GM18868 (cell line): Measurements from ENCODE around the gene ARHGEF4.

ENCODE experiments used
- ATAC-seq: cut with Tn5 transposase; IDR thresholded peaks from one replicate; pipeline ENCODE4 v1.9.1; 2021; ENCODE audit warnings: mild to moderate bottlenecking, moderate library complexity; ENCODE audit not compliant: unreplicated experiment

ARHGEF4 gene

DNA sequence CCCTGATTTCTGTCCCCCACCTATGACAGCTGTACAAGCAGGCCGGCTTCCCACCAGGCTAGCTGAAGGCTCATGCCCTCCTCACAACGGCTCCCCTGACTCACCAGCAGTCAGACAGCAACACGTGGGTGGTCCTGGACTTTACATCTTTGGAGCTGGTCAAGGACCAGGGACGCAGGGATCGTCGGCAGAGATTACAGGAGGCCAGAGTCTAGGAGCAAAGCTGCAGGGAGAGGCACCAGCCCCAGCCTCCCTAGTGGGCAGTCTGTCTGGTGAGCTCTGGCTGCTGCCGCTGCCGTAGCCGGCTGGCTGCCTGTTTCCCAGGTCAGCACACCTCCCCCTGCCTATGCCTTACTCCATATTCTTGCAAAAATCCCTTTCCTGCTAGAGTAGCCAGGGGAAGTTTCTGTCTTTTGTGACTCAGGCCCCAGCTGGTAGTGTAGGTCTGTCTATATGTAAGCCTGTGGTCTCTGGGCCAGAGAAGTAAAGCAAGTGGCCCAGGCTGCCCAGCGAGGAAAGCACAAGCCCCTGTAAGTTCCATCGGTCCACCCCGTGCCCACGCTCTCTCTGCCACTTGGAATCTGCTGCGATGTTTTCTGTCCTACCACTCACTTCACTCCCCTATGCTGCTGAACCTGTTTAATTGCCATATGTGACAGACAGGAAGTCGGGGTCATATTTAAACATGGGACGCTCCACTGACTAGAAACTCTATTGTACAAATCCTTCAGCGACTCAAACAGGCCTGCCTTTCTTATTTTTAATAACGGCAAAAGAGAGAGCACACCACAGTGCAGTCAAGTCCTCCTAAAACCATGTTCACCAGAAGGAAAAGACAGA lies 2.4 kb upstream of the ARHGEF4 start:
- no peak for ATAC-seq

DNA sequence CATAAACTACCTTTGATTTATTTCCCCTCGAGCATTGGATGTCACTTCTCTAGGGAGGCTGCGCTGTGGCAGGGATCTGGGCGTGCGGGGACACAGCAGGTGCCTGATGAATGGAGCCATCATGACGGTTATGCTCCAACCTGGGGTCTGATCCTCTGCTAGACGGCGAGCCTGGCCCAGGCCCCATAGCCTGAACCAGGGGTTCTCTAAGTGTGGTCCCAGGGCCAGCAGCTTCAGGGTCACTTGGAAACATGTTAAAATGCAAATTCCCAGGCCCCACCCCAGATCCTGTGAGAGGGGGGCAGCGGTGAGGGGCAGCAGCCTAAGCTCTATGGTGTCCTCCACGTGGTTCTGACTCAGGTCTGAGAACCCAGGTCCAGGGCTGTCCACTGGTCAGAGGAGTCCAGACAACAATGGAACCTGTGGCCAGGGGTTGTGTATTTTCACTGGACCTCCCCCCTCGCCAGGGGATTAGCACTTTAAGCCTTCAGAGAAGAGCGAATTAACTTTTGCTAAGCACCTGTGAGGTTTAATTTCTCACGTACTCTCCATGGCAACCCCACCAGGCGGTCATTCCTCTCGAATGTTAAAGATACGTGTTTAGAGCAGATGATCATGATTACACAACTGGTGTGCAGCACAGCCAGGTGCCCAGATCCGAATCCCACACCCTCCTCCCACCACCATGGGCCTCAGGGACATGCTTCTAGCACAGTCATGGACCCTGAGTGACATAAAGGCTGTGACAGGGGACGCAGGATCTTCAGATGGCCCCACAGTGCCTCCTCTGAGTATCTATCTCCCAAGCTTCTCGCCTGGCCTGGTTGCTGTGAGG lies 1.6 kb upstream of the ARHGEF4 start:
- ATAC-seq, result no peak

DNA sequence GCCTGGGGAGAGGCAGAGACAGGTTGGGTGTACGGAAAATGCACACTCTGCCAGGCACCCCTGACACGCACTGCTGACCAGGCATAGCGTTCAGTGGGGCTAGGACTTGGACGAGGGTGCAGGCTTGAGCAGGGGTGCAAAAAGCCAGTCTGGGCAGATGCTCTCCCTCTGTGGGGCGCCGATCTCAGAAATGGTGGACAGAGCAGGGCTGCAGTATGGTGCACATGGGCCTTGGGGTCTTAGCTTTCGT lies 1.0 kb upstream of the ARHGEF4 start:
- no peak for ATAC-seq

DNA sequence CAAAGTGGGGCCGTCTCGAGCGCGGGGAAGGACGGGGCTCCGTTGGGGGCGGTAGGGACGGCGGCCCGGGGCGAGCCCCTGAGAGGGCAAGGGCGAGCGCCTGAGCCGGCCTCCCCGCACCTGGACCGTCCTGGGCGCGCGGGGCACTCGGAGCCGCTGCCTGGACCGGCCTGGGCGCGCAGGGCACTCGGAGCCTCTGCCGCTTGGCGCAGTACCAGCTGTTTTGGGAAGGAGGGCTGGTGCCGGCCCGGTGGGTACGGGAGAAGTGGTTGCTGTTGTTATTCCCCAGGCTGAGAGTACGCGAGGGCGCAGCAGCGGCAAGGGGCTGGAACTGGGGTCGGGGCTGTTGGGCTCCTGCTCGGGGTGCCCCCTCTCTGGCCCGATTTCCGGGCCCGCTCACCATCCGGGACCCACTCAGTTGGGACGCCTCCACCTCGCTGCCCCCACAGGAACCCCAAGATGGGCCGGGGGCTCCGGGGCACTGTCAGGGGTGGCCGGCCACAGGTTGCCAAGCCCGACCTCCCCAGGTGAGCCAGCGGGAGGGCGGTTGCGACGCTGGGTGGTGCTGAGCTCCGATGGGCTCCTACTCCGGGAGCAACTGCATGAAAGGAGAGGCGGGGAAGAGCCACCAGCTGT lies 579 bp downstream of the ARHGEF4 start:
- no peak for ATAC-seq

DNA sequence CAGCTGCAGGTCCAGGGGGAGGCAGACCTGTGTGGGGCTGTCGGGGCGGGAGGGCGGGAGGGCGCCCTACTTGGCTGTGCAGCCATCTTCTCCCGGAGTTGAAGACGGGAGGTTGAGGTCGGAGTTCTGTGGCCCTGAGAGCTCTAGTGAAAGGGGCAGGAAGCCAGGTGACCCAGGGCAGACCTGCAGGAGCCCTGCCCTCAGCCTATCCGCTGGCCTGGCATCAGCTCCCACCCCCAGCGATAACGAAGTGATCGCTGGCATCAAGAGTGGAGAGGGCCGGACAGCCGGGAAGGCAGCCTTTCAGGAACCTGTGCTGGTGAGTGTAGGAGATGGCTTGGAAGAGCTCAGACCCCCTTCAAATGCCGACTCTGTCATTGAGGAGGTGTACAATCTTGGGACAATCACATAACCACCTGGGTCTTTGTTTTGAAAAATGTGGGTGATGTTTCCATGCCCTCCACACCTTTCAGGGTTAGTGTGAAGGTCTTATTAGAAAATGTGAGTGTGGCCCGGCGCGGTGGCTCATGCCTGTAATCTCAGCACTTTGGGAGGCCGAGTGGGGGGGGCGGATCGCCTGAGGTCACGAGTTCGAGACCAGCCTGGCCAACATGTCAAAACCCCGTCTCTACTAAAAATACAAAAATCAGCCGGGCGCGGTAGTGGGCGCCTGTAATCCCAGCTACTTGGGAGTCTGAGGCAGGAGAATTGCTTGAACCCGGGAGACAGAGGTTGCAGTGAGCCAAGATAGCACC lies 1.3 kb downstream of the ARHGEF4 start:
- no peak for ATAC-seq

DNA sequence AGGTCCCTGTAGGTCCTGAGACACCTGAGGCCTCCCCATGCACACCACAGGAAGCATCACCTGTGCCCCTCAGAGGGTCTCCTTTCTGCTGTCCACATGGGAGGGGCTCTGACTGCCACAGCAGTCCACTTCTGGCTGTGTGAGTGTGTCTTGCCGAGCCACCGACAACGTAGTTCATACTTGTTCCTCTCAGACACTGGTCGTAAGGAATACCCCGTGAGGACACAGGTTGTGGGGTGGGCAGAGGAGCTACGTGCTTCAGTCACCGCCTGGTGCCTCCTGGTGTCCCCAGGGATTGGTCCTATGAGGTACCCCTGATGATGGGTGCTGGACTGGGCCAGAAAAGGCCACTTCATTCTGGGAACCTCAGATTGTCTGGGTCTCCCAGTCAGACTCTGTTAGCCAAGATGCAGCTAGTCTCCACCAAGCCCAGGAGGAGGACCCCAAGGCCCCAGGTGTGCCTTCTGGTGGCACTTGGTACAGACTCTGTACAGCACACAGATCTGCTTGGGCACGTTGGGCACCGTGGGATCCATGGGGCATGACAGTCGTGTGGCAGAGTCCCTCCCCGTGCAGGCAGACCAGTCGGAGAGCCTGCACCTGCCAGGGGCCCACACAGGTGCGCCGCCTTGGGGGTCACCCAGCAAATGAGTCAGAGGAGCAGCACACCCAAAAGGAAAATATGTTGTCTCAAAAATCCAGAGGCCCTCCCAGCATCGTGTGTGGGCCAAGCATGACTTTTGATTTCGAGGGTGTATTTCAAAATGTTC lies 2.5 kb downstream of the ARHGEF4 start:
- ATAC-seq, result no peak

DNA sequence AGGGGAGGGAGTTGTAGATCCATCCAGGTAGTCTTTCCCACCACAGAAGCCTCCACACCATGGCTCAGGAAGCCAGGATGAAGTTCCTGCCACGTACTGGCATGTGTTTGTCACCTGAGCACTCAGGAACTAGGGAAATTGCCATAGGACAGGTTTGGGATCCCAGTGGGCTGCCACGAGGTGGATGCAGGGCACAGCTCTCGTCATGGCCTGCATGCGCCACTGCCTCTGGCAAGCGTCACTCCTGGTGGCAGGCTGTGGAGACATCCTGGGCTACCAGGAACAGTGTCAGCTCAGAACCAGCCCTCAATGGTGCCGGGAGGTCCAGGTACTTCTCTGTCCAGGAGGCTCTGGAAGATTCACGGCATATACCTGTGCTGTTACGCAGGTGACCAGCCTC lies 3.8 kb downstream of the ARHGEF4 start:
- no peak for ATAC-seq

DNA sequence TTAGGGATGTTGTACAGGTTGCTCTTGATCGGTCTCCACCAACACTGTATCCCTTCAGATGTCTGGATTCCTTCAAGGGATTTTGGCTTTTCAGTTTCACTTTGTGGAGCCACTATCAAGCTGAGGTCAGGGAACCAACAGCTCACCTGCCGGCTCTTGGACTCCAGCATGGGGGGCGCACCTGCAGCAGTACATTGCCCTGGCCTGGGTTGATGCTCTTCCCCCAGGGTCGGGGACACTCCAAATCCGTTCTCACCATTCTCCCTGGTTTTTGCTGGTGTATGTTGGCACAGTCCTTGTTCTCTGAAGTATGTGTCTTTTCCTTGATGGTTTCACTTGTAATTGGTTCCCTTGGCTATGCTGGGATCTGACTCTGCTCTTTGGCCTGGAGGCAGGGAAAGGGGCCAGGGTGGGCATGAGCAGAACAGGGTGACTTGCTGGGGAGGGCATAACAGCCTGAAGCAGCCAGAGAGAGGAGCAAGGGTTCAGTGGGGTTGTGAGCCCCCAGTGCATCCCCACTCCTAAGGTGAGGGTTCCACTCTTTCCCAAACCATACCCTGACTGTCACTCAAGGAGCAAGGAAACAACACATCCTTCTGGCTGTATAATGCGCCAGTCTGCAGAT lies 5.1 kb downstream of the ARHGEF4 start:
- ATAC-seq, result no peak

DNA sequence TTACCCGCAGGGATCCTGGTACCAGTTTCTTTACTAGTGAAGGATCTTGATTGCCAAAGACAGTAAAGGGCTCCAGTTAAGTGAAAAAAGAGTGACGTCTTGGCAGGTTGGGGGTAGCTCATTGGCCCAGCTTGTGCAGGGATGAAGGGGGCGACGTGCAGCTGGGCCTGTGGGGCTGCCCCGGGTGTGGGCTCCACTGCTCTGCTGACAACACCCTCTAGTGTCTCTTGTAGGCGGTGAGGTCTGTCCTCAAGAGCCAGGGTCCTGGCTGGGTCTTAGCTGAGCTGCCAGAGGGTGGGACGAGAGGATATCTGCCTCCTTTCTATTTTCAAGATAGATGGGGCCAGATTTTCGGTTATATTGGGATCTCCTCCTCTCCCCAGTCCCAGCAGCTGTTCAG lies 6.1 kb downstream of the ARHGEF4 start:
- no peak for ATAC-seq

DNA sequence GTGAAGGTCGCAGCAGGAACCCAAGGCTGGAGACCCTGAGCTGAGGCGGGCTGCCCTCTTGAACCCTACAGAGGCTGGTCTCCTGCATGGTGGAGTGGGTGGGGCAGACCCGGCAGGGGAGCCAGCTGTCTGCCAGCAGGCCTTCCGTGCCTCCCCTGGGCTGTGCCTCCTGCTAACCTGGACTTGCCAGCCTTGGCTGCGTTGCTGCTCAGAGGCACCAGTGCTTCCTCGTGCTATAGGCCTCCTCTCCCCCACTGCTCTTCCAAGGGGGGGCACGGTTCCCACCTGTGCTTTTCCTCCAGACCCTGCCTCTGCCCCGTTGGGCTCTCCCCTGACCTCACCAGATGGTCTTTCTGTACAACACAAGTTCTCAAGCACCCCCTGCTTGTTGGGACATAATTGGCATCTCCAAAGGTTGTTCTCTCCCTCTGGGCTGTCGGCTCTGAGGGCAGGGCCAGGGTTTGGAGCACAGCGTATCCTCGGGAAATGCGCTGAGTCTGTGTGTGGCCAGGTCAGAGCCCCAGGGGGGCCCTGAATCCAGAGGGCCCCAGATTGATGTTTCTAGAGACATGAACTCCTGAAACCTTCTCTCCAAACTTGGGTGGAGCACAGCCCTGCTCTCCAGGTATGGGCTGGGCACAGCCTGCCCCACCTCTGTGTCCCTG lies 6.7 kb downstream of the ARHGEF4 start:
- ATAC-seq, result no peak

DNA sequence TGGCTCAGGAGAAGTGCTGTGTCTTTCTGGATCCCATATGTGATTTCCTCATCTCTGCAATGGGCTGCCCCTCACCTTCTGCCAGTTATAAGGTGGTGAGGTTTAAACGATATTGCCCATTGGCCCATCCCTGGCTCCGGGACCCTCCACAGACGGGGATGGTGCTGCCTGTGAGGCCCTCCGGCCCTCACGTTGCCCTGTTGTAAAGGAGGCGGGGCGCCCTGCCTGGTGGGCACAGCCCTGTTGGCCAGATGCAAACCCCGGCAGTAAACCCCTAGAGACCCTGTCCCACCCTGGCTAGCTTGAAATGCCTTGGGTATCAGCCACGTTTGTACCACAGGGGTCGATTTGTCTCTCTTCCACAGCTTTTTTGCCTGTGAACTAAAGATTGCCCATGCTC lies 7.4 kb downstream of the ARHGEF4 start:
- no peak for ATAC-seq

DNA sequence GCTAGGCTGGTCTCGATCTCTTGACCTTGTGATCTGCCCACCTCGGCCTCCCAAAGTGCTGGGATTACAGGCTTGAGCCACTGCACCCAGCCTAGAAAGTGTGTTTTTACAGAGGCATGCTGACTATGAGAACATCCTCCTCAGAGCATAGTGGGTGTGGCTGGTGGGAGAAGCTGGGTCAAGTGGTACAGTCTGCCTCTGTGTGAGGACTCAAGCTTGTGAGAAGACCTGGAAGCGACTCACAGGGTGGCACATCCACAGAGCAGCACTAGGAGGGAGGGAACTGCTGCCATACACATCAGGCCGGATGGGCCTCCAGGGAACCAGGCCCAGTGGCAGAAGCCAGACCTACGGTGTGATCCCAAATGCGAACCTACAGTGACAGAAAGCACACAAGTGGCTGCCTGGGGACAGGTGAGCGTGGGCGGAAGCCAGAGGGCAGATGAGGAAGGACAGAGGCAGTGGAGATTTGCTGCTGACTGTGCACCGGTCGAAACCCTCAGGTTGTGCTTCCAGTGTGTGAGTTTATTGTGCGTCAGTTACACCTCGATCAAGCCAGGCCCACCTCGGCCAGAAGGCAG lies 8.9 kb downstream of the ARHGEF4 start:
- ATAC-seq, result no peak

DNA sequence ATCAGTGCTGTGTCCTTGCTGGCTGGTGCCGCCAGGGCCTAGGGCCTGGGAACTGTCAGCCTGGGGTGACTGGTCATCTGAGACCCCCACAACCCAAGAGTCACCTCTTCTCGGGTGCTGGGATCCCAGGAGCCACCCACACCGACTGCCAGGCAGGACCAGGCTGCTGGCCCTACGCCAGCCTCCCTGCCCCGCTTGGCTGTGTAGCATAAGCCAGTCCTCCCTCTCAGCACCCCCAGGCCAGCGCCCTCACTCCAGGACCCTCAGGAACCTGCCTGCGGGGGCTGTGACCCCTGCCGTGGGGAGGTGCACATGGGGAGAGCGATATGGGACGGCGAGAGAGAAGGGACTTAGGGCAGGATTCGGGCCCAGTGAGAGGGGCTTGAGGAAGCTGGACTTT lies 9.5 kb downstream of the ARHGEF4 start:
- no peak for ATAC-seq

DNA sequence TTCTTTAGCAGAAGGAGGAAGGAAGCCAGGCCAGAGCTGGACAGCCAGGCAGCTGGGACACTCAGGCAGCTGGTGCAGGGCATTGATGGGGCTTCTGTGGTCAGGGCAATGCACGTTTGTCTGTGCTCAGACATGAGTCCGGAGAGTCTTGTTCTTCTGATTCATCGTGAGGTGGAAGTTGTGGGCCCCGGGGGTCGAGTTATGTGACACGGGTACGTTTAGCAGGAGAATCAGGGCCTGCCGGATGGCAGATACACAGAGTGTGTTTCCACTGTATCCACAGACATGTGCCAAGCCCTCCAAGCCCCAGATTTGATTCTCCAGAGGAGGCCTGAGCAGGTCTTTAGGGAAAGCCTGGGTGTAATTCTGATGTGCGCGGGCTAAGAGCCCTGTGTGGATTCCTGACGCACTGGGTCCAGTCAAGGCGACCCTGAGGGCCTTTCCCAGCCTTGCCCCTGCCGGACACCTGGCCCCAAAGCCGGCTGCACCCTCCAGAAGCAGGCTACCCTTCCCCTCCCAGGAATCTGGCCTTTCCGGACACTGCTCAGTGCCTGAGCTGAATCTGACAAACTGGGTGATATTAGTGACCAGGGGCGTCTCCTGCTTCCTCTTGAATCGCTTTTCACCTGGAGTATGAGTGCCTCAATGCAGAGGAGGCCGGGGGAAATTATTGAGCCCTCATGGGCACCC lies 10.1 kb downstream of the ARHGEF4 start:
- ATAC-seq, result no peak

DNA sequence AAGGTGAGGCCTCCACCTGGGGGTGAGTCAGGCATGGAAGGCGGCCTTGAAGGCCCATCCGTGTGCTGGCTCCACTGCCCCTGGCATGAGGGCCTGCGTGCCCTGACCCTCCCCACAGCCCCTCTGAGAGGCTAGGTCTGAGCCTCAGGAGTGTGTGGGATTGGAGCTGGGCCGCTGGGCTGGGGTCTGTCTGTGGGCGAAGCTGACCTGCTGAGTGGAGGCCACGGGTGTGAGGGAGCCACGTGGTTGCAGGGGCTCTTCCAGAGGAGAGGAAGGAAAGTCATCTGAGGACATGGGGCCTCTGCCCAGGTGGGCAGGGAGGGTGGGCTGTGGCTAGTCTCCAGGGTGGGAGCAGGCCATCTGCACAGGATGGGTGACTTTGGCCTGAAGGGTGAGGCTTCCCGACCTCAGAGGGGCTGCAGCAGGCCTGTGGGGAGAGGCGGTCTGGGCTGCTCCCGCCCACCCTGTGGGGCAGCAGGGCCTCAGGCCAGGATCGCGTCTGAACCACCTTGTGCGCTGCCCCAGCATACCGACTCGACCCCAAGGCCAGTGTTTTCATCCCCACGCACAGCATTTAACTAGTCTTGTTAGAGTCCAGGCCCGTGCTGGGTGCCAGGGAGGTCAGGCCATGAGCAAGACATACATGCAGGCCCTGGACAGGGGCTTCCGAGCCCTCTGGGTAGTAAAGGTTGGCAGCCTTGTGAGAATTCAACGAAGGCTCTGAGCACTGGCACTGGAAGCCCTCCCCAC lies 11.2 kb downstream of the ARHGEF4 start:
- ATAC-seq, result no peak

DNA sequence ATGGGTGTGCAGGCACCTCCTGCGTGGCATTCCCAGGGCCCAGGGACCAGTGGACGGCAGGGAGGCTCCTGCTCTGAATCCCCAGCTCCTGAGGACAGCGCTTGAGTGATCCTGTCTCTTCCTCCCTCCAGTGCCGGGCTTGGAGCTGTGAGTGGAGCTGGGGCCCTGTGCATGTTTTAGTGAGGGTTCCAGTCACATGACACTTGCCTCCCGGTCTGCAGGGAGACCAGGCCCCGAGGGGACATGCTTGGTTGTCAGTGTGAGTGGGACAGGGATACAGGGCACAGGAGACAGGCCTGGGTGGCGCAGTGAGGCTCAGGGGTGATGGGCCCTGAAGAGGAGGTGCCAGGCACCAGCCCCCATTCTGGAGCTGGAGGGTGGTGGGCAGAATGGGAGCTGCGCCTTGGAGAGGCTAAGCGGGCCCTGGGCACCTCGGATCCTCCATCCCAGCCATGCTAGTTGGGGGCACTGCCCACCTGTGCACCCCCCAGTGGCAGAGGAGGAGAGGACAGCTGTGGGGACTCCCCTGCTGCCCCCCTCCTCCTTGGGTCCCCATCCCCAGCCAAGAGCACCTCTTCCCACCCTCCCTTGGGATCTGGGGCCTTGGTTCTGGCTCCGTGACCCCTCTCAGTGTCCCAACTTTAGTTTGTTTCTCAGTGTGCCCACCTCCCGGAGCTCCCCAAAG lies 12.0 kb downstream of the ARHGEF4 start:
- no peak for ATAC-seq
